ENCODE data around the gene NSRP1.

NSRP1 gene

DNA sequence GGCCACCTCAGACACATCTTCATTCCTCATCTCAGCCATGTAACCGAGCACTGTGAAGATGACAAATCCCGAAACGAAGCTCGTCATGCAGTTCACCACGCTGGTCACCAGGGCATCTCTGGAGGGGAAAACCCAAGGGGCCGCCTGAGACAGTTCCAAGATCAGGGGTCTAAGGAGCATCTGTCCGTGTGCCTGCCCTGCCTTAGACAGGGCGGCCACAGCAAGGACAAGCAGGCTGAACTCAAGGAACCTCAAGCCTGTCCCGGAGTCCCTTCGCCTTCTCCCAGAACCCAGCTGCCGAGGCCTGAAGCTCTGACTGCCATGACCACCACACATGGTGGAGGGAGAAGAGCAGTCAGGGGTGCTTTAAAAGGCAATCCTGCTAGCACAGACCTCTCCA lies 96.1 kb downstream of the NSRP1 start:
- Histone ChIP-seq H3K4me3 (ENCODE audit: low read depth, low read length) (no peak overlapping the region), H3K36me3 (ENCODE audit: control insufficient read depth, insufficient read depth, low read length) (no peaks in the 10 kb centered on the region), H3K4me1 (ENCODE audit: control insufficient read depth, insufficient read depth, low read length) (peaks cover 2% of the 10 kb centered on the region), H3K9ac (ENCODE audit: low read depth, low read length) (no peak overlapping the region), H3K27me3 (ENCODE audit: control insufficient read depth, insufficient read depth, low read length) (no peaks in the 10 kb centered on the region), H3K9me3 (ENCODE audit: control insufficient read depth, insufficient read depth, low read length) (no peaks in the 10 kb centered on the region)

DNA sequence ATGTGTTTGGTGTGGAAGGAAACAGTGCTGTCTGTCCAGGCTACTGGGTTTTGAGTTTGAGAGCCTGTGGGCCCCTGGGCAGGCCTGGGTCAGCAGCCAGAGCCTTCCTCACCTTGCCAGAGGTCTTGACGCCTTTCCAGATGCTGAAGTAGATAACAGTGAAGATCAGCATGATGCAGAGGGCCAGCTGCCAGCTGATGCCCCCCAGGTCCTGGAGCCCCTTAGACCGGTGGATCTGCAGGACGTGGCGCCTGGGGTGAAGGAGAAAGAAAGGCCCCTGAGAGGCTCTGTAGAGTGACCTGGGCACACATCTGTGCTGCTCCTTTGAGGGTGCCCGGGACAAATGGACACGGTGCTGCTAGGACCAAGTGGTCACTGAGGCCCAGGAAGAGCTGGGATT lies 100.4 kb downstream of the NSRP1 start:
- no peaks in the 10 kb centered on the region for H3K27me3 ChIP-seq (ENCODE audit: control insufficient read depth, insufficient read depth, low read length)
- H3K4me3 ChIP-seq (ENCODE audit: low read depth, low read length): no peak overlapping the region
- peaks cover 2% of the 10 kb centered on the region for H3K4me1 ChIP-seq (ENCODE audit: control insufficient read depth, insufficient read depth, low read length)
- no peaks in the 10 kb centered on the region for H3K9me3 ChIP-seq (ENCODE audit: control insufficient read depth, insufficient read depth, low read length)
- H3K36me3 ChIP-seq (ENCODE audit: control insufficient read depth, insufficient read depth, low read length): no peaks in the 10 kb centered on the region
- H3K9ac ChIP-seq (ENCODE audit: low read depth, low read length): no peak overlapping the region

DNA sequence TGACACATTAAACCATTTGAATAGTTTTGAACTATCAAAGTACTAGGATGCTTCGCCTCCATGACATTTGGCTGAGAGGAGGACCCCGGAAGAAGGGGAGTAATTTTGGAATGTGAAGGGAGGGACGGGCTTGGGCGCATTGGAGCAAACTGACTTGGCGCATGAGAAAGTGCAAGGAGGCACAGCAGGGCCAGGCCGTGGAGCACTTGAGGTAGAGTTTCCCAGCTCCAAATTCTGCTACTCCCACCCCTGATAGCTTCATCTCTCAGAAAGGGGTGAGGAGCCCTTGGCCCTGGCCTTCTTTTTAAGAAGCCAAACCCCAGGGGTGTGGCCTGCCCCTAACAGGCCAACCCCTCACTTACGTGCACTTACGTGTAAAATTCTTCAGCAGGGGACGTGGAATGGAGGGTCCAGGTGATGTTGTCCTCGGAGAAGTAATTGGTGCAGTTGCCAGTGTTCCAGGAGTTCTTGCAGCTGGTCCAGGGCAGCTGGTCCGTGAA lies 101.2 kb downstream of the NSRP1 start:
- no peaks in the 10 kb centered on the region for H3K9me3 ChIP-seq (ENCODE audit: control insufficient read depth, insufficient read depth, low read length)
- H3K4me3 ChIP-seq (ENCODE audit: low read depth, low read length): no peak overlapping the region
- H3K9ac ChIP-seq (ENCODE audit: low read depth, low read length): no peak overlapping the region
- H3K36me3 ChIP-seq (ENCODE audit: control insufficient read depth, insufficient read depth, low read length): no peaks in the 10 kb centered on the region
- H3K4me1 ChIP-seq (ENCODE audit: control insufficient read depth, insufficient read depth, low read length): peaks cover 2% of the 10 kb centered on the region
- H3K27me3 ChIP-seq (ENCODE audit: control insufficient read depth, insufficient read depth, low read length): no peaks in the 10 kb centered on the region

DNA sequence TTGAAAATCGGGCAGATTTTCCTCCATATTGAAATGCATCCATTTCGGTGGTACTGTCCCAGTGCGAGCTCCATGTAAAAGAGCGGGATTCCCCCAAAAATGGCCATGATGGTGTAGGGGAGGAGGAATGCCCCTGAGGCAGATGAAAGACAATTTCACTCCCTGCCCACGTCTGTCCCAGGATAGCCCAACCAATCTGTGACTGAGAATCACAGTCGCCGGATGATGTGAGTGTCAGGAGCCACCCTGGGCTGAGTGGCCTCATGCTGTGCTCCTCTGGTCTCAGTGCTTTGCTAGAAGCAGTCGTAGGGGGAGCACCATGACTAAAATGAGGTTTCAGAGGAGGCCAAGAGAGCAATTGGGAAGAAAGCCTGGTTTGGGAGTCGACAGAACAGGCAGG lies 102.2 kb downstream of the NSRP1 start:
- Histone ChIP-seq H3K36me3 (ENCODE audit: control insufficient read depth, insufficient read depth, low read length) (no peaks in the 10 kb centered on the region), H3K4me1 (ENCODE audit: control insufficient read depth, insufficient read depth, low read length) (peaks cover 2% of the 10 kb centered on the region), H3K4me3 (ENCODE audit: low read depth, low read length) (no peak overlapping the region), H3K27me3 (ENCODE audit: control insufficient read depth, insufficient read depth, low read length) (no peaks in the 10 kb centered on the region), H3K9ac (ENCODE audit: low read depth, low read length) (no peak overlapping the region), H3K9me3 (ENCODE audit: control insufficient read depth, insufficient read depth, low read length) (no peaks in the 10 kb centered on the region)

DNA sequence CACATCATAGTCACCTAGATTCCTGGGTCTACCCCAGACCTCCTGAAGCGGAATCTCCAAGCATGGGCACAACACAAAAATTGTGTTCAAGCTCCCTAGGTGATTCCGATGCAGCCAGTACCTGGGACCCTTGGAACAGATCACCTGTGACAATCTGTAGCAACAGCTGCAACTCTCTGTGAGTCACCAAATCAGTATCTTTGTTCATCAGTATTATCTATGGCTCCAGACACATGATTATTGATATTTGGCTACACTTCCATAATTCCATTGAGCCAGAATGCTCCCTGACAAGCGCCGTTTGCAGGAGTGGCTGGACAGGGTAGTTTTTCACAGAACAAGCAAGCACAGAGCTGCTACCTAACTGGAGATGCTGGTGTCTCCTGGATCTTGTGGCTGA lies 102.7 kb downstream of the NSRP1 start:
- Histone ChIP-seq H3K9ac (ENCODE audit: low read depth, low read length) (no peak overlapping the region), H3K9me3 (ENCODE audit: control insufficient read depth, insufficient read depth, low read length) (no peaks in the 10 kb centered on the region), H3K4me3 (ENCODE audit: low read depth, low read length) (no peak overlapping the region), H3K27me3 (ENCODE audit: control insufficient read depth, insufficient read depth, low read length) (no peaks in the 10 kb centered on the region), H3K4me1 (ENCODE audit: control insufficient read depth, insufficient read depth, low read length) (peaks cover 2% of the 10 kb centered on the region), H3K36me3 (ENCODE audit: control insufficient read depth, insufficient read depth, low read length) (no peaks in the 10 kb centered on the region)

DNA sequence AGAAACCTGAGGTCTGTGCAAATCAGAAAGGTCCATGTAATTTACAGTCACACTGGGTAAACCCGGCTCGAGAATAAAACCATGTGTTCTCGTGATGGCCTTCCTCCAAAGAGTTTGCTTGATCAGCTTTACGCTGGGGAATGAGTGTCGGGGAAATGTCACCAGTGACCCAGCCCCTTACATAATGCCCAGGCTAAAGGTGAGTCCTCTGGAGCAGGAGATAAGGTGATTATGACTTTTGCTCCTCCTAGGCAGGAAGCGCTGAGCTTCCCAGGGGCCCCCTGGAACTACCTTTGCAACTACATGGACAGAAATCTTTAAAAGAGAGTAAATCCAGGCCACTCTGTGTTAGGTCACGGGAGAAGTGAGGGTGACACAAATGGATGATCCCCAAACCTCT lies 103.2 kb downstream of the NSRP1 start:
- H3K27me3 ChIP-seq (ENCODE audit: control insufficient read depth, insufficient read depth, low read length): no peaks in the 10 kb centered on the region

DNA sequence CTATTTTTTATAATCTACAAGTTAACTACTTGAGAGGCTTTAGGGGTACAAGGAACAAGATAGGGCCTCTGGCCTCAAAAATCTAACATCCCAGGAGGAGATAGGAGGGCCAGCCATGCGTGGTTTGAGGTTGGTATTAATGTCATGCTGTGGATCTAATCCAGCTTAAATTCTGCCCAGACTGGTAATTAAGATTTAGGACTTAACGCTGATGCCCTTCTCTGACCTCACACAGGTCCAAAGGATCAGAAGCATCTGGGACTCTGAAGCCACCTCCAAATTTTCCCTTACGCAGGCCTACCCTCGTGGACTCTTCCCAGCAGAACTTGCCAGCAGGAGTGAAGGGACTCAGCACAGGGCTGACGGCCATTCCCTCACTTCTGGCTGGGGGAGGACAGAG lies 103.8 kb downstream of the NSRP1 start:
- Histone ChIP-seq H3K4me3 (ENCODE audit: low read depth, low read length) (no peak overlapping the region), H3K27me3 (ENCODE audit: control insufficient read depth, insufficient read depth, low read length) (no peaks in the 10 kb centered on the region), H3K4me1 (ENCODE audit: control insufficient read depth, insufficient read depth, low read length) (peaks cover 2% of the 10 kb centered on the region), H3K9me3 (ENCODE audit: control insufficient read depth, insufficient read depth, low read length) (no peaks in the 10 kb centered on the region), H3K9ac (ENCODE audit: low read depth, low read length) (no peak overlapping the region), H3K36me3 (ENCODE audit: control insufficient read depth, insufficient read depth, low read length) (no peaks in the 10 kb centered on the region)

More for the DNA sequence above, 103.2 kb downstream of the NSRP1 start:
- Histone ChIP-seq H3K9ac (ENCODE audit: low read depth, low read length) (no peak overlapping the region), H3K4me1 (ENCODE audit: control insufficient read depth, insufficient read depth, low read length) (peaks cover 2% of the 10 kb centered on the region), H3K9me3 (ENCODE audit: control insufficient read depth, insufficient read depth, low read length) (no peaks in the 10 kb centered on the region), H3K36me3 (ENCODE audit: control insufficient read depth, insufficient read depth, low read length) (no peaks in the 10 kb centered on the region), H3K4me3 (ENCODE audit: low read depth, low read length) (no peak overlapping the region)

DNA sequence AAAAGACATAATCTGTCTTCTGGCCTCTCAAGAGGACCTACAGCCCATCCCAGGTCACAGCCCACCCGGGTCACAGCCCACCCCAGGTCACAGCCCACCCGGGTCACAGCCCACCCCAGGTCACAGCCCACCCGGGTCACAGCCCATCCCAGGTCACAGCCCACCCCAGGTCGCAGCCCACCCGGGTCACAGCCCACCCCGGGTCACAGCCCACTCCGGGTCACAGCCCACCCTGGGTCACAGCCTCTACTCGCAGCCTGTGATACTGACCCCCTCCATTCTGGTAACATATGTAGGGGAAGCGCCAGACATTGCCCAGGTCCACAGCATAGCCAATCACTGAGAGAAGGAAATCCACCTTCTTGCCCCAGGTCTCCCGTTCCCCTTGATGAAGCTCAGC lies 104.7 kb downstream of the NSRP1 start:
- no peaks in the 10 kb centered on the region for H3K36me3 ChIP-seq (ENCODE audit: control insufficient read depth, insufficient read depth, low read length)
- no peaks in the 10 kb centered on the region for H3K9me3 ChIP-seq (ENCODE audit: control insufficient read depth, insufficient read depth, low read length)
- no peak overlapping the region for H3K9ac ChIP-seq (ENCODE audit: low read depth, low read length)
- peaks cover under 1% of the 10 kb centered on the region for H3K4me1 ChIP-seq (ENCODE audit: control insufficient read depth, insufficient read depth, low read length)
- no peaks in the 10 kb centered on the region for H3K27me3 ChIP-seq (ENCODE audit: control insufficient read depth, insufficient read depth, low read length)
- no peak overlapping the region for H3K4me3 ChIP-seq (ENCODE audit: low read depth, low read length)

DNA sequence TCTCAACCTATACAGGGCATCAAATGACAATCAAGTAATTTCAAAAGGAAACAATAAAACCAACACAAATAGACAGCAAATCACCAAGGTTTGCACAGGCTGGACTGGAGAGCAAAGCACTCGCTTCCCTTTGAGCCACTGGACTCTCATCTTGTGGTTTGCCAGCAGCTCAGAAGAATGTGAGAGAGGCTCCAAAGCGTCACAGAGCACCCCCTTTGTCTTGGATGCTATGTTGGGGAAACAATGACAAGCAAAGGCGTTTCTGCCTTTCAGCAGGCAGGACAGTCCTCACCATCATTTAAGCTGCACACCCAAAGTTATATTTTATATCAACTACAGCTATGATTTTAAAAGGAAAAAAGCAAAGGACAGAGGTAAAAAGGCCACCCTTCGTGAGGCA lies 105.6 kb downstream of the NSRP1 start:
- no peak overlapping the region for H3K9ac ChIP-seq (ENCODE audit: low read depth, low read length)
- no peaks in the 10 kb centered on the region for H3K36me3 ChIP-seq (ENCODE audit: control insufficient read depth, insufficient read depth, low read length)
- H3K4me1 ChIP-seq (ENCODE audit: control insufficient read depth, insufficient read depth, low read length): no peaks in the 10 kb centered on the region
- H3K4me3 ChIP-seq (ENCODE audit: low read depth, low read length): no peak overlapping the region
- H3K9me3 ChIP-seq (ENCODE audit: control insufficient read depth, insufficient read depth, low read length): no peaks in the 10 kb centered on the region
- H3K27me3 ChIP-seq (ENCODE audit: control insufficient read depth, insufficient read depth, low read length): no peaks in the 10 kb centered on the region

DNA sequence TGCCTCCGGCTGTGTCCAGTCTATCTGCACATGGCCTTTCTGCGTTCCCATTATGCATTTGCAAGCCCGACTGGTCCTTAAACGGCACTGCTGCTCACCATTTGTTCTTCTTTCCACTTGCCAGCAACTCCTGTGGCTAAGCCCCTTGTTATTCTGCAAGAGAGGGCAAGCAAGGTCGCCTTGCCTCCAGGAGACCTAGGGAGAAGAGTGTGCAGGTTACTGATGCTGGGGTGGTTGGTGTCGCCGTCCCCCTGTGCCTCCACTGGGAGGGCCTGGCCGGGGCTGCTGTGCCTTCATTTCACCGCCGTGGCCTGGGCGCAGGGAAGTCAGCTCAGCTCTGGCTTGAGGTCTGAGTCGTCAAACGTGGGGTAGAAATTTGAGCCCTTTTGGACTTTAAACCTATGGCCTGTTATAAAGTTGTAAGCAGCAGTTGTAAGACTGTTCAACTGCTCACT lies 106.1 kb downstream of the NSRP1 start:
- Histone ChIP-seq H3K9me3 (ENCODE audit: control insufficient read depth, insufficient read depth, low read length) (no peaks in the 10 kb centered on the region), H3K9ac (ENCODE audit: low read depth, low read length) (no peak overlapping the region), H3K27me3 (ENCODE audit: control insufficient read depth, insufficient read depth, low read length) (no peaks in the 10 kb centered on the region), H3K4me3 (ENCODE audit: low read depth, low read length) (no peak overlapping the region), H3K4me1 (ENCODE audit: control insufficient read depth, insufficient read depth, low read length) (no peaks in the 10 kb centered on the region), H3K36me3 (ENCODE audit: control insufficient read depth, insufficient read depth, low read length) (no peaks in the 10 kb centered on the region)

DNA sequence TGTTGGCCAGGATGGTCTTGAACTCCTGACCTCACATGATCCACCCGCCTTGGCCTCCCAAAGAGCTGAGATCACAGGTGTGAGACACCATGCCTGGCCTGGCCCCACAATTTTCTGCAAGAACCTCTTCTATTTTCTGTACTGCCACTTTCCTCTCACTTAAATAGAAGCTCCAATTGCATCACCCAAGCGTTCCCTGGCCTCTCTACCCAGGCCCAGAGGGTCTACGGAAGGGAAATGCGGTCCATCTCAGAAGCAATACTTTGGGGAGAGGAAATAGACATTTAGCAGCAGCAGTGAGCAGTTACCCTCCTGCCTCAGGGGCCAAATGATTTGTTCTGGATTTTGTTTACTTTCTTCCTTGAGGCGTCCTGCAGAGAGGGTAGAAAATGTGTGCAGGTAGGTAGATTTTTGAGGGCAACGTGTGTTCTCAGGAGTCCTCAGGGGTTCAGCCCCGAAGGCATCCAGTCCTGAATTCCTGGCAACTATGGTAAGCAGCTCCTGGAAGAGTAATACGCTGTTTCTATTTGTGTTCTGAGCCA lies 107.9 kb downstream of the NSRP1 start:
- H3K9me3 ChIP-seq (ENCODE audit: control insufficient read depth, insufficient read depth, low read length): no peaks in the 10 kb centered on the region
- H3K27me3 ChIP-seq (ENCODE audit: control insufficient read depth, insufficient read depth, low read length): peaks cover 2% of the 10 kb centered on the region
- no peak overlapping the region for H3K9ac ChIP-seq (ENCODE audit: low read depth, low read length)
- no peaks in the 10 kb centered on the region for H3K36me3 ChIP-seq (ENCODE audit: control insufficient read depth, insufficient read depth, low read length)
- no peaks in the 10 kb centered on the region for H3K4me1 ChIP-seq (ENCODE audit: control insufficient read depth, insufficient read depth, low read length)
- no peak overlapping the region for H3K4me3 ChIP-seq (ENCODE audit: low read depth, low read length)

DNA sequence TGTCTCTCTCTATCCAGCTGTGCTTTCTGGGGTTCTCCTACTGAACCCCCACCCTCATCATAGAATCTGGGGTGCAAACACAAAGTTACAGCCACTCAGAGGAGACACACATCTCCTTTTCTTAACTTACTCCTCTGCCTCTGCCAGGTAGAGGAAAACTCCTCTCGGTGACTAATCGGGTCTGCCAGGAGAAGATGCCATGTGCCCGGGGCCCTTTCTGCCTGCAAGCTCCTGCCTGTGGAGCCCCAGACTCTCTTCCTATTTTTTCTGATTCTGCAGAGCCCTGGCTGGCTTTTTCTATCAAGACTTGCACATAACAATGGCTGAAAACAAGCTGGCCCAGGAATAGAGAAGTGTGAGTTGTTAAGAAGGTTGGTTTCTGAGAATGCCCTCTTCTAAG lies 108.5 kb downstream of the NSRP1 start:
- no peaks in the 10 kb centered on the region for H3K9me3 ChIP-seq (ENCODE audit: control insufficient read depth, insufficient read depth, low read length)
- no peak overlapping the region for H3K9ac ChIP-seq (ENCODE audit: low read depth, low read length)
- H3K36me3 ChIP-seq (ENCODE audit: control insufficient read depth, insufficient read depth, low read length): no peaks in the 10 kb centered on the region
- H3K27me3 ChIP-seq (ENCODE audit: control insufficient read depth, insufficient read depth, low read length): peaks cover 2% of the 10 kb centered on the region
- H3K4me3 ChIP-seq (ENCODE audit: low read depth, low read length): no peak overlapping the region
- no peaks in the 10 kb centered on the region for H3K4me1 ChIP-seq (ENCODE audit: control insufficient read depth, insufficient read depth, low read length)
